ENCODE measurements around the gene KLHDC1.

Gene KLHDC1

GRCh38 chr14:49767571-49768300 is 74.8 kb downstream of the KLHDC1 start, which contains the start of gene KLHDC2 (continued):
- TF ChIP-seq ZFP37 (tag by site-specific recombination; IDR thresholded peaks at IDR 0.05) = no peak
- no peak for TF ChIP-seq ZNF404 (tag by site-specific recombination; IDR thresholded peaks at IDR 0.05)
- TF ChIP-seq PRDM6 (tag by site-specific recombination; IDR thresholded peaks at IDR 0.05) = no peak
- no peak for TF ChIP-seq SALL2 (tag by site-specific recombination; IDR thresholded peaks at IDR 0.05; ENCODE audit: borderline replicate concordance)
- TF ChIP-seq, protein P1, sequence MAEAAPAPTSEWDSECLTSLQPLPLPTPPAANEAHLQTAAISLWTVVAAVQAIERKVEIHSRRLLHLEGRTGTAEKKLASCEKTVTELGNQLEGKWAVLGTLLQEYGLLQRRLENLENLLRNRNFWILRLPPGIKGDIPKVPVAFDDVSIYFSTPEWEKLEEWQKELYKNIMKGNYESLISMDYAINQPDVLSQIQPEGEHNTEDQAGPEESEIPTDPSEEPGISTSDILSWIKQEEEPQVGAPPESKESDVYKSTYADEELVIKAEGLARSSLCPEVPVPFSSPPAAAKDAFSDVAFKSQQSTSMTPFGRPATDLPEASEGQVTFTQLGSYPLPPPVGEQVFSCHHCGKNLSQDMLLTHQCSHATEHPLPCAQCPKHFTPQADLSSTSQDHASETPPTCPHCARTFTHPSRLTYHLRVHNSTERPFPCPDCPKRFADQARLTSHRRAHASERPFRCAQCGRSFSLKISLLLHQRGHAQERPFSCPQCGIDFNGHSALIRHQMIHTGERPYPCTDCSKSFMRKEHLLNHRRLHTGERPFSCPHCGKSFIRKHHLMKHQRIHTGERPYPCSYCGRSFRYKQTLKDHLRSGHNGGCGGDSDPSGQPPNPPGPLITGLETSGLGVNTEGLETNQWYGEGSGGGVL (tag by site-specific recombination; IDR thresholded peaks at IDR 0.05) = no peak
- no peak for TF ChIP-seq ZNF670 (tag by site-specific recombination; IDR thresholded peaks at IDR 0.05; ENCODE audit: low read depth)
- TF ChIP-seq ZNF48 (tag by site-specific recombination; IDR thresholded peaks at IDR 0.05) = no peak
- TF ChIP-seq ZNF311 (tag by site-specific recombination; IDR thresholded peaks at IDR 0.05; ENCODE audit: borderline replicate concordance) = no peak
- no peak for TF ChIP-seq KLF16 (tag by site-specific recombination; IDR thresholded peaks at IDR 0.05)
- no peak for TF ChIP-seq ZNF350 (tag by site-specific recombination; IDR thresholded peaks at IDR 0.05)
- no peak for TF ChIP-seq ZNF521 (tag by site-specific recombination; IDR thresholded peaks at IDR 0.05)
- no peak for TF ChIP-seq ZSCAN5A (tag by site-specific recombination; IDR thresholded peaks at IDR 0.05)
- TF ChIP-seq KLF17 (tag by site-specific recombination; IDR thresholded peaks at IDR 0.05) = no peak
- no peak for TF ChIP-seq ZNF510 (tag by site-specific recombination; IDR thresholded peaks at IDR 0.05; ENCODE audit: insufficient replicate concordance)
- TF ChIP-seq BCL6B (tag by site-specific recombination; IDR thresholded peaks at IDR 0.05) = no peak
- TF ChIP-seq SCRT1 (tag by site-specific recombination; IDR thresholded peaks at IDR 0.05; ENCODE audit: borderline replicate concordance) = no peak
- TF ChIP-seq ZNF157 (tag by site-specific recombination; IDR thresholded peaks at IDR 0.05) = no peak
- TF ChIP-seq ZNF654 (tag by site-specific recombination; IDR thresholded peaks at IDR 0.05; ENCODE audit: low read depth) = no peak
- TF ChIP-seq, protein P2, sequence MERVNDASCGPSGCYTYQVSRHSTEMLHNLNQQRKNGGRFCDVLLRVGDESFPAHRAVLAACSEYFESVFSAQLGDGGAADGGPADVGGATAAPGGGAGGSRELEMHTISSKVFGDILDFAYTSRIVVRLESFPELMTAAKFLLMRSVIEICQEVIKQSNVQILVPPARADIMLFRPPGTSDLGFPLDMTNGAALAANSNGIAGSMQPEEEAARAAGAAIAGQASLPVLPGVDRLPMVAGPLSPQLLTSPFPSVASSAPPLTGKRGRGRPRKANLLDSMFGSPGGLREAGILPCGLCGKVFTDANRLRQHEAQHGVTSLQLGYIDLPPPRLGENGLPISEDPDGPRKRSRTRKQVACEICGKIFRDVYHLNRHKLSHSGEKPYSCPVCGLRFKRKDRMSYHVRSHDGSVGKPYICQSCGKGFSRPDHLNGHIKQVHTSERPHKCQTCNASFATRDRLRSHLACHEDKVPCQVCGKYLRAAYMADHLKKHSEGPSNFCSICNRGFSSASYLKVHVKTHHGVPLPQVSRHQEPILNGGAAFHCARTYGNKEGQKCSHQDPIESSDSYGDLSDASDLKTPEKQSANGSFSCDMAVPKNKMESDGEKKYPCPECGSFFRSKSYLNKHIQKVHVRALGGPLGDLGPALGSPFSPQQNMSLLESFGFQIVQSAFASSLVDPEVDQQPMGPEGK (tag by site-specific recombination; IDR thresholded peaks at IDR 0.05) = peak; percentile 84
- peak; percentile 55 for TF ChIP-seq KLF1 (tag by site-specific recombination; IDR thresholded peaks at IDR 0.05)
- TF ChIP-seq ZBTB10 (tag by site-specific recombination; IDR thresholded peaks at IDR 0.05) = no peak
- no peak for TF ChIP-seq ZNF302 (tag by site-specific recombination; IDR thresholded peaks at IDR 0.05; ENCODE audit: low read depth)
- no peak for TF ChIP-seq ZNF701 (tag by site-specific recombination; IDR thresholded peaks at IDR 0.05)
- no peak for TF ChIP-seq AEBP2 (tag by site-specific recombination; IDR thresholded peaks at IDR 0.05; ENCODE audit: borderline replicate concordance)
- no peak for TF ChIP-seq KLF9 (tag by site-specific recombination; IDR thresholded peaks at IDR 0.05; ENCODE audit: low read depth)

Data from HEK293 (cell line).